HG03280 (cell line): ENCODE data around the gene NUBP2.

ENCODE experiments used
- ATAC-seq: cut with Tn5 transposase; IDR thresholded peaks from one replicate; pipeline ENCODE4 v1.9.1; 2021; ENCODE audit warnings: mild to moderate bottlenecking, moderate library complexity; ENCODE audit not compliant: unreplicated experiment

NUBP2 gene

GRCh38 chr16:1757714-1758461 is 24.9 kb upstream of the NUBP2 start:
- ATAC-seq: no peak

GRCh38 chr16:1758923-1759322 is 23.8 kb upstream of the NUBP2 start:
- ATAC-seq: no peak

DNA sequence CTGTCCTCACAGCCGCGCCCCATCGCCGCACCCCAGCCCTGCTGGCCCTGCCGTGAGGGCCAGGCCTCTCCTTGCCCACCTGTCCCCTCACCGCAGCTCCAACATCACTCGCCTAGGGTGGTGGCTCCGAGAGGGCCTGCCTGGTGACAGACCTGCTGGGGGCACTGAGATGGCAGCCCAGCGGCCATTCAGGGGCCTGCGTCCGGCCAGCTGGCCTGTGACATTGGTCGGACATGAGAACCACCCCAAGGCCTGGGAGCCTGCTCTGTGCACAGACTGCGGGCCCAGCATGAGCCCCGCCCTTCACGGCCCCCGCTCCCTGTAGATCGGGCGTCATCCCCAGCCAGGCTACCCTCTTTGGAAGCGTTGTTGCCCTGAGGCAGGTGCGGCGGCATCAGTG is 23.2 kb upstream of the NUBP2 start:
- no peak for ATAC-seq

DNA sequence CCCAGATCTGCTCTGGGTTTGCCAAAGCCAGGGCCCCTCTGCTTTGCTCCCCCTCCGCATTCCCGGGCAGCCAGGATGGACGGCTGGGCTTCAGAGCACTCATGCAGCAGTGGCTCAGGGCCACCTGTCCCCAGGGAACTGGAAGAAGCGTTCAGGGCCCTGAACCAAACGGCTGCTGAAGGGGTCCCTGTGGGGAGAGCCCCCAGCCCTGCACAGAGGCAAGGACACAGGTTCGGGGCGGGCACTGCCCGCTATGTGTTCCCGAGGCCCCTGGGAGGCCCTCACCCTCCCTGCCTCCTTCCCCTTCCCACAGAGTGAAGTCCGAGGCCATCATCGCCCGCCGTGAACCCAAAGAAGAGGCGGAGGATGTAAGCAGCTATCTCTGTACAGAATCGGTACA is 21.8 kb upstream of the NUBP2 start:
- no peak for ATAC-seq

DNA sequence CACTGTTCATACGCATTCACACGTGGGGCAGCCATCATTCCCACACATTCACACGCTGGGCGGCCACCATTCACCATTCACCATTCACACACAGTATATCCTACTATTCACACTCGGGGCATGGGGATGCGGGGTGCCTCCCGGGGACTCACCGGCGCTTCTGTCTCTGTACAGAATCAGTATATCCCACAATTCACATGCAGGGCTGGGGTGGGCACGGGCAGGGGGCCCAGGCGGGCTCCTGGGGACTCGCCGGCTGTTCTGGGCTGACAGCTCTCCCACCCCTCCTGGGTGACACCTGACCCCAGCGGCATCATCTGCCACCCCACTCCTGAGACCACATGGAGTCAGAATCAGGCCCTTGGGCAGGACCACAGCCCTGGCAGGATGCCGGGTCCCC is 21.0 kb upstream of the NUBP2 start:
- no peak for ATAC-seq

DNA sequence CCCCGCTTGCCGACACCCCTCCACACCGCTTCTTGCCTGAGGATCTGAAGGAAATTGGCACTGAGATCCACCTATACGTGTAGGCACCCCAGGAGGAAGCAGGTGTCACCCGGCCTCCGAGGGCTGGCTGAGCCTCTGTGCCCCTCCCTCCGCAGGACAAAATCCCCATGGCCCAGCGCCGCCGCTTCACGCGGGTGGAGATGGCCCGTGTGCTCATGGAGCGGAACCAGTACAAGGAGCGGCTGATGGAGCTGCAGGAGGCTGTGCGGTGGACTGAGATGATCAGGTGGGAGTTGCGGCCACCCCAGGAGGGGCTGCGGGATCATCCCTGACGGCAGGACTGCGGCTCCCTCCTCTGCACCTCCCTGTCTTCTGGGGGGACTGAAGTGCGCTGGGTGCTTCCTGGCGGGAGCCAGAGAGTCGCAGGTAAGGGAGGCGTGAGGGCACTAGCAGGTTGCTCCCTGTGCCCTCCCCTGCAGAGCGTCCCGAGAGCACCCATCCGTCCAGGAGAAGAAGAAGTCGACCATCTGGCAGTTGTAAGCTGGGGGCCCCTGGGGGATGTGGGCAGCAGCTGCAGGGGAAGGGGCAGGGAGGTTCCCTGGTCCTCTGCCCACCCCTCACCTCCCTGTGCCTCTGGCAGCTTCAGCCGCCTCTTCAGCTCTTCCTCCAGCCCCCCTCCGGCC is 20.4 kb upstream of the NUBP2 start:
- ATAC-seq: no peak

GRCh38 chr16:1762879-1763520 is 19.8 kb upstream of the NUBP2 start:
- no peak for ATAC-seq

DNA sequence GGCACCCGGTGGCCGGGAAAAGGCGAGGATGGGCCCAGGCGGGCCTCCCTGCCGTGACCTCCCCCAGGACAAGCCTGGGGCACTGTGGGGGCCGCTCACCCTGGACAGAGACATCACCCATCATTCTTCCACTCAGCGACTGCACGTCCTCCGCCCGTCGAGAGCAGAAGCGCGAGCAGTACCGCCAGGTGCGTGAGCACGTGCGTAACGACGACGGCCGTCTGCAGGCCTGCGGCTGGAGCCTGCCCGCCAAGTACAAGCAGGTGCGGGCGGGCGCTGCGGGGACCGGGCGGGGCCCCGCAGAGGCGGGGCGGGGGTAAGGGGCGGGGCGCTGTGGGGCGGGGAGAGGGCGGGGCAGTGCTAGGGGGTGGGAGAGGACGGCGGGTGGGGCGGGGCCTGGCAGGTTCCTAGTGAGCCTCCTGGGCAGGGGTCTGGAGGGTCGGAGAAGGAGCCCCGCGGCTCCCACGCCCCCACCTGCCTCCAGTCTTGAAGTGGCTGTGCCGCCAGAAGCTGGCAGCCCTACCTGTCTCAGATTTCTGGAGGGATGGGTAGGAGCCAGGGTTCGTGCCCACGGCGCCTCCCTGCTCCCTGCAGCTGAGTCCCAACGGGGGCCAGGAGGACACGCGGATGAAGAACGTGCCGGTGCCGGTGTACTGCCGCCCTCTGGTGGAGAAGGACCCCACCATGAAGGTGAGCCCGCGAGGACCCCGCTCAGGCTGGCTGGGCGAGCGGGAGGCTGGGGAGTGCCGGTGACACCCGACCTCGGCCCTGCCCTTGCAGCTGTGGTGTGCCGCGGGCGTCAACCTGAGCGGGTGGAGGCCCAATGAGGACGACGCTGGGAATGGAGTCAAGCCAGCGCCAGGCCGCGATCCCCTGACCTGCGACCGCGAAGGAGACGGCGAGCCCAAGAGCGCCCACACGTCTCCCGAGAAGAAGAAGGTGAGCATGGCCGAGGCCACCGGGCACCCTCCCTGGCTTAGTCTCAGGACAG is 18.9 kb upstream of the NUBP2 start:
- ATAC-seq: no peak

DNA sequence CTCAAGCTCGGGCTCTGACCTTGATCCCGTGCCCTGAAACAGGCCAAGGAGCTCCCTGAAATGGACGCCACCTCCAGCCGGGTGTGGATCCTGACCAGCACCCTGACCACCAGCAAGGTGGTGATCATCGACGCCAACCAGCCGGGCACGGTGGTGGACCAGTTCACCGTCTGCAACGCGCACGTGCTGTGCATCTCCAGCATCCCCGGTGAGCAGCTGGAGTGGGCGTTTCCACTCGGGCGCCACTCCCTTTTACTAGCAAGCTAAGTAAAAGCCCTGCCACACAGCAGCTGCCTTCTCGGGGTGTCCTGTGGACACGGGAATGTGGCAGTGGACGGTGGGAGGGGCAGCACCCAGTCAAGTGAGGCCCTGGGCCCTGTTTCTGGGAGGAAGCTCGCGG is 17.8 kb upstream of the NUBP2 start:
- no peak for ATAC-seq

- ATAC-seq: no peak
Observed at GRCh38 chr16:1765826-1766225, 16.9 kb upstream of the NUBP2 start.

DNA sequence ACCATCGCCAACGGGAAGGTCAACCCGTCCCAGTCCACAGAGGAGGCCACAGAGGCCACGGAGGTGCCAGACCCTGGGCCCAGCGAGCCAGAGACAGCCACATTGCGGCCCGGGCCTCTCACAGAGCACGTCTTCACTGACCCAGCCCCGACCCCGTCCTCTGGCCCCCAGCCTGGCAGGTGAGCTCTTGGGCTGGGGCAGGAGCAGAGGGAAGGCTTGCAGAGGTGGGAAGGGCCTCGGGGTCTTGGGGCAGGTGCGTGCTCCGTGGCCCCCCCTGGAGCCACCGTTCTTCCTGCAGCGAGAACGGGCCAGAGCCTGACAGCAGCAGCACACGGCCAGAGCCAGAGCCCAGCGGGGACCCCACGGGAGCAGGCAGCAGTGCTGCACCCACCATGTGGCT is 16.5 kb upstream of the NUBP2 start:
- no peak for ATAC-seq

DNA sequence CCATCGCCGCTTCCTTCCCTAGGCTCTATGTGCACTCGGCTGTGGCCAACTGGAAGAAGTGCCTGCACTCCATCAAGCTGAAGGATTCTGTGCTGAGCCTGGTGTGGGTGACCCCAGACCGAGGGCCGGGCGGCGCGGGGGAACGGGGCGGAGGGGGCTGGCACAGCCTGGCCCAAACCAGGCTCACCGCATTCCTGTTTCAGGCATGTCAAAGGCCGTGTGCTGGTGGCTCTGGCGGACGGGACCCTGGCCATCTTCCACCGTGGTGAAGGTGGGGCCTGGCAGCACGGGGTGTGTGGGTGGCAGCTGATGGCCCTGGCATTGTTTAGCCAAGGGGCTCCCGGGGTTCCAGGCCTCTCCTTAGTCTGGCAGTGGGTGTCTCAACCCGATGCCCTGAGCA is 16.1 kb upstream of the NUBP2 start:
- no peak for ATAC-seq

- ATAC-seq: no peak
Observed at GRCh38 chr16:1767116-1767994, 15.4 kb upstream of the NUBP2 start.

DNA sequence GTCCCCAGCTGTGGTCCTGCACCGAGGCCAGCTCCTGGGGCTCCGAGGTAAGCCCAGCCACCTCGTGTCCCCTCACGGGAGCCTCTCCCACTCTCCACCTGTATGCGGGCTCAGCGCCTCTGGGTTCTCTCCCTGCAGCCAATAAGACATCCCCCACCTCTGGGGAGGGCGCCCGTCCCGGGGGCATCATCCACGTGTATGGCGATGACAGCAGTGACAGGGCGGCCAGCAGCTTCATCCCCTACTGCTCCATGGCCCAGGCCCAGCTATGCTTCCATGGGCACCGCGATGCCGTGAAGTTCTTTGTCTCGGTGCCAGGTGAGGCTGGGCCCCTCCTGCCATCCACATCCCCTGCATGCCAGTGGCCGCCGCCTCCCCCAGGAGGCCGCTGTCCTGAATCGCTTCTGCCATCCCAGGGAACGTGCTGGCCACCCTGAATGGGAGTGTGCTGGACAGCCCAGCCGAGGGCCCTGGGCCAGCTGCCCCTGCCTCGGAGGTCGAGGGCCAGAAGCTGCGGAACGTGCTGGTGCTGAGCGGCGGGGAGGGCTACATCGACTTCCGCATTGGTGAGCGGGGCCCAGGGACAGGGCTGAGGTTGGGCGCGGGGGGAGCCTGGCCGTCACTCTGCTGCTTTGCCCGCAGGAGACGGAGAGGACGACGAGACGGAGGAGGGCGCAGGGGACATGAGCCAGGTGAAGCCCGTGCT is 14.5 kb upstream of the NUBP2 start:
- no peak for ATAC-seq

GRCh38 chr16:1768767-1769401 is 13.9 kb upstream of the NUBP2 start:
- ATAC-seq: no peak

DNA sequence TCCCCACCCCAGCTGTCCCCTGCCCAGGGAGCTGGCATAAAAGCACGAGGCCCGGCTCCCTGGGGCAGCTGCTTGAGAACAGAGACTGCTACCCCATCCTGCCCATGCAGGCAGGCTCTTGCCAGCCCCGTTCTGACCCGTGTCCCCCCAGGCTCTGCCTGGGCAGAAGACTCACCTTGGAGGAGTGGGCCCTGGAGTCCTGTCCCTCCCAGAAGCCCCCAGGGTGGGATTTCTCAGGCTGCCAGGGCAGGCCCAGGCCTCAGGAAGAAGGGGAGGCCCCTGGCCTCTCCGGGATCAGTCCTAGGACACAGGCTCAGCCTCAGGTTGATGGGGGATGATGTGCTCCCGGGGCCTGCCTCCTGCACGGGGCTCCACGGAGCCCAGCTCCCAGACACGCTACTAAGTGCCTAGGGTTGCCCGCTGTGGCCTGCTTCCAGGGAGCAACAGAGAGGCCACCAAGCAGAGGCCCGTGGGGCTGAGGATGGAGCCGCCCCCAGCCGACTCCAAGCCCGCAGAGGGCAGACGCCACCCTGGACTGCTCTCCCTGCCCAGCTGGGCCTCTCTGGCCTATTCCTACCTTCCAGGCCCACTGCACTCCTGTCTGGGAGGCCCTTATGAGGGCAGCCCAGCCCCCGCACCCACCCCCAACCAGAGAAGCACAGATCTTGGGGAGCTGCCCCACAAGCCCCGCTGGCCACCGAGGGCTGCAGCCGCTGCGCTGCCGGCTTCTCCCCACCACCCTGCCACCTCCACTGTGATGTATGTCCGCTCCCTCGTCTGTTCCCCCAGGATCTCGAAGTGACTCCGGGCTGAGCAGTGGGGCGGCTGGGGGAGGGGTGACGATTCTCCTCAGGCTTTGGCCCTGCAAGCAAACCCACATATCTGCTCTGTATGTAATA is 13.1 kb upstream of the NUBP2 start:
- no peak for ATAC-seq

GRCh38 chr16:1770328-1771187 is 12.2 kb upstream of the NUBP2 start:
- no peak for ATAC-seq
